Natural killer cell (primary cell): ENCODE measurements around the gene CCDC85C. TPM values are rescaled to one million over a fixed set of nuclear protein-coding genes. Genes with fewer than 3 reads are reported as not detected.

Source experiments
- ATAC-seq, 3 donors: fragments of 150-1000 bp in 2 of 3; fragments of 200-7000 bp in 1 of 3; cut with Tn5 transposase; 1 replicate in 1 of 3; 2 replicates in 2 of 3; pipeline ENCODE4 v1.10.0; 2021; ENCODE audit warnings: mild to moderate bottlenecking in 2 of 3, moderate library complexity in 2 of 3
- DNase-seq, 2 donors: peaks; one replicate each; pipeline versions ENCODE4 v3.0.0 to v3.0.0-alpha.2; 2013 to 2021; ENCODE audit warnings: mixed read lengths in 1 of 2
- H3K27ac ChIP-seq: one replicate; pipeline ENCODE4 v1.5.1; 2013; ENCODE audit warnings: mild to moderate bottlenecking, low read length
- H3K27me3 ChIP-seq: one replicate; pipeline ENCODE4 v1.6.1; 2013; ENCODE audit warnings: low read length; ENCODE audit not compliant: control insufficient read depth, insufficient read depth
- H3K36me3 ChIP-seq: one replicate; pipeline ENCODE4 v1.6.1; 2013; ENCODE audit warnings: low read length; ENCODE audit not compliant: control insufficient read depth, insufficient read depth
- H3K4me1 ChIP-seq: one replicate; pipeline ENCODE4 v1.6.1; 2013; ENCODE audit warnings: low read length; ENCODE audit not compliant: control insufficient read depth, insufficient read depth
- H3K4me3 ChIP-seq: one replicate; pipeline ENCODE4 v1.5.1; 2013; ENCODE audit warnings: low read length
- H3K9me3 ChIP-seq: one replicate; pipeline ENCODE4 v1.6.1; 2013; ENCODE audit warnings: low read length; ENCODE audit not compliant: control insufficient read depth, insufficient read depth
- H3K27ac Mint-ChIP-seq, 2 donors: one replicate each; pipeline ENCODE4 v1.8.0; 2022; ENCODE audit warnings: mild to moderate bottlenecking in 2 of 2, mixed read lengths in 2 of 2, moderate library complexity in 1 of 2
- H3K27me3 Mint-ChIP-seq, 2 donors: one replicate each; pipeline ENCODE4 v1.8.0; 2022; ENCODE audit warnings: low read depth in 2 of 2, mixed read lengths in 2 of 2
- H3K36me3 Mint-ChIP-seq: one replicate; pipeline ENCODE4 v1.8.0; 2022; ENCODE audit warnings: mixed read lengths
- H3K4me1 Mint-ChIP-seq, 2 donors: one replicate each; pipeline ENCODE4 v1.8.0; 2022; ENCODE audit warnings: mixed read lengths in 2 of 2
- H3K4me3 Mint-ChIP-seq: one replicate; pipeline ENCODE4 v1.8.0; 2022; ENCODE audit warnings: mild to moderate bottlenecking, moderate library complexity, mixed read lengths
- H3K9me3 Mint-ChIP-seq, 2 donors: one replicate each; pipeline ENCODE4 v1.8.0; 2022; ENCODE audit warnings: mixed read lengths in 2 of 2
- CTCF ChIP-seq: fragments of 200-600 bp; IDR thresholded peaks from one replicate; pipeline ENCODE4 v1.8.0; 2022; ENCODE audit warnings: antibody characterized with exemption
- WGBS: methylation state at CpG from one replicate; pipeline ENCODE4 v1.1.7; 2013; ENCODE audit warnings: missing lambda C conversion rate; ENCODE audit not compliant: insufficient coverage; 5-methylcytosine and 5-hydroxymethylcytosine counted together
- intact Hi-C: fragments of 100-400 bp; cut with micrococcal nuclease; formaldehyde crosslinking; loops from one replicate; pipeline ENCODE4 v1.14.2; 2022
- total RNA-seq, 4 donors: library from RNA; stranded (reverse); fragments of 120-200 nt in 1 of 4; gene quantifications; one replicate each; pipeline versions ENCODE4 v1.2.3 to v1.2.4, GENCODE V29; 2013 to 2022

The CCDC85C gene
- total RNA-seq, 3 donors from 2014 or later (not counting 1 experiment from before 2014, with no cell fraction given): 0.73 to 4.3 (median 2.8) TPM

GRCh38 chr14:99626041-99626648 is 22.1 kb upstream of the CCDC85C start:
- no peak for TF ChIP-seq CTCF
- H3K27me3 Mint-ChIP-seq: peaks cover 0 to 10% of the 10 kb centered on the region in 2 donors
- no peak overlapping the region for H3K27ac ChIP-seq
- ATAC-seq (no peak), DNase-seq (no peak)
- no peaks in the 10 kb centered on the region for H3K9me3 Mint-ChIP-seq
- H3K27ac Mint-ChIP-seq: no peak overlapping the region
- no peak overlapping the region for H3K4me3 Mint-ChIP-seq
- peaks cover 0 to 5% of the 10 kb centered on the region in 2 donors for H3K4me1 Mint-ChIP-seq
- no peak overlapping the region for H3K4me3 ChIP-seq
- H3K36me3 ChIP-seq: no peaks in the 10 kb centered on the region
- H3K36me3 Mint-ChIP-seq: no peaks in the 10 kb centered on the region
- 83% methylated on average over 11 of the region's 11 CpGs for WGBS
- H3K9me3 ChIP-seq: no peaks in the 10 kb centered on the region
- peaks cover 2% of the 10 kb centered on the region for H3K27me3 ChIP-seq
- intact Hi-C loops: no loop called here
- peaks cover 6% of the 10 kb centered on the region for H3K4me1 ChIP-seq

- no peak overlapping the region for H3K4me3 ChIP-seq
- H3K27ac ChIP-seq: no peak overlapping the region
- intact Hi-C loops: no loop called here
- peaks cover 2% of the 10 kb centered on the region for H3K27me3 ChIP-seq
- H3K9me3 ChIP-seq: no peaks in the 10 kb centered on the region
- Mint-ChIP-seq H3K9me3 (no peaks in the 10 kb centered on the region), H3K27ac (no peak overlapping the region), H3K4me1 (peaks cover 0 to 5% of the 10 kb centered on the region in 2 donors), H3K4me3 (no peak overlapping the region), H3K27me3 (peaks cover 0 to 10% of the 10 kb centered on the region in 2 donors), H3K36me3 (no peaks in the 10 kb centered on the region)
- H3K4me1 ChIP-seq: peaks cover 6% of the 10 kb centered on the region
- no peak for TF ChIP-seq CTCF
- H3K36me3 ChIP-seq: no peaks in the 10 kb centered on the region
- ATAC-seq (no peak), DNase-seq (no peak)
- whole genome bisulfite sequencing: 83% methylated on average over 3 of the region's 3 CpGs
Measured at GRCh38 chr14:99625476-99625875, 21.5 kb upstream of the CCDC85C start.

- H3K27me3 Mint-ChIP-seq: peaks cover 0 to 10% of the 10 kb centered on the region in 2 donors
Measured at GRCh38 chr14:99624971-99625370, 21.0 kb upstream of the CCDC85C start.

More at GRCh38 chr14:99624971-99625370, 21.0 kb upstream of the CCDC85C start:
- no peak for DNase-seq
- Mint-ChIP-seq H3K9me3 (no peaks in the 10 kb centered on the region), H3K27ac (no peak overlapping the region), H3K4me3 (no peak overlapping the region), H3K4me1 (peaks cover 0 to 5% of the 10 kb centered on the region in 2 donors), H3K36me3 (no peaks in the 10 kb centered on the region)
- no peak for ATAC-seq
- H3K27me3 ChIP-seq: peaks cover 3% of the 10 kb centered on the region
- 80% methylated on average over 12 of the region's 13 CpGs for WGBS
- TF ChIP-seq CTCF: no peak
- H3K27ac ChIP-seq: no peak overlapping the region
- H3K36me3 ChIP-seq: no peaks in the 10 kb centered on the region
- intact Hi-C loops: no loop called here
- H3K4me3 ChIP-seq: no peak overlapping the region
- H3K9me3 ChIP-seq: no peaks in the 10 kb centered on the region
- H3K4me1 ChIP-seq: peaks cover 10% of the 10 kb centered on the region
